ENCODE data around the gene PLPP4.
A peak's percentile ranks its signal among the peaks of the same experiment; 100 is the strongest.

PLPP4 gene

GRCh38 chr10:120514035-120514620, 57.1 kb downstream of the PLPP4 start:
- no peak for TF ChIP-seq GABPA (IDR thresholded peaks at IDR 0.05; ENCODE audit: low read depth)
- peak; percentile 99 for TF ChIP-seq REST (IDR thresholded peaks at IDR 0.05; ENCODE audit: insufficient replicate concordance, low read depth)
- no peak for TF ChIP-seq CTCF (IDR thresholded peaks at IDR 0.05; ENCODE audit: insufficient read depth, low read length)
- H3K4me3 ChIP-seq (replicated peaks; ENCODE audit: insufficient read depth, low read length): no peak overlapping the region
- no peak overlapping the region for H3K27ac ChIP-seq (replicated peaks)
- no peaks in the 10 kb centered on the region for H3K27me3 ChIP-seq (ENCODE audit: insufficient read depth, poor library complexity, severe bottlenecking)
- DNase-seq (ENCODE audit: low read depth in 1 of 2, low spot score in 1 of 2): peak in 1 of 2 experiments; percentile 5

GRCh38 chr10:120514959-120515358, 57.9 kb downstream of the PLPP4 start:
- Histone ChIP-seq H3K27ac (replicated peaks) (no peak overlapping the region), H3K4me3 (replicated peaks; ENCODE audit: insufficient read depth, low read length) (no peak overlapping the region), H3K27me3 (ENCODE audit: insufficient read depth, poor library complexity, severe bottlenecking) (no peaks in the 10 kb centered on the region)
- DNase-seq (ENCODE audit: low read depth in 1 of 2, low spot score in 1 of 2): no peak
- TF ChIP-seq REST (IDR thresholded peaks at IDR 0.05; ENCODE audit: insufficient replicate concordance, low read depth): no peak

- H3K27ac ChIP-seq (replicated peaks): no peak overlapping the region
- H3K27me3 ChIP-seq (ENCODE audit: insufficient read depth, poor library complexity, severe bottlenecking): no peaks in the 10 kb centered on the region
- H3K4me3 ChIP-seq (replicated peaks; ENCODE audit: insufficient read depth, low read length): no peak overlapping the region
- DNase-seq (ENCODE audit: low read depth in 1 of 2, low spot score in 1 of 2): no peak
- no peak for TF ChIP-seq POLR2AphosphoS5 (IDR thresholded peaks at IDR 0.05; ENCODE audit: low read depth)
- no peak for TF ChIP-seq SPI1 (IDR thresholded peaks at IDR 0.05; ENCODE audit: borderline replicate concordance, low read depth)
- TF ChIP-seq CTCF (IDR thresholded peaks at IDR 0.05; ENCODE audit: insufficient read depth, low read length): no peak
- TF ChIP-seq GABPA (IDR thresholded peaks at IDR 0.05; ENCODE audit: low read depth): no peak
- no peak for TF ChIP-seq REST (IDR thresholded peaks at IDR 0.05; ENCODE audit: insufficient replicate concordance, low read depth)
Observed at GRCh38 chr10:120515741-120516140, 58.7 kb downstream of the PLPP4 start.

- DNase-seq (ENCODE audit: low read depth in 1 of 2, low spot score in 1 of 2): no peak
- H3K4me3 ChIP-seq (replicated peaks; ENCODE audit: insufficient read depth, low read length): no peak overlapping the region
- no peak overlapping the region for H3K27ac ChIP-seq (replicated peaks)
- H3K27me3 ChIP-seq (ENCODE audit: insufficient read depth, poor library complexity, severe bottlenecking): no peaks in the 10 kb centered on the region
- TF ChIP-seq POLR2AphosphoS5 (IDR thresholded peaks at IDR 0.05; ENCODE audit: low read depth) (no peak), SPI1 (IDR thresholded peaks at IDR 0.05; ENCODE audit: borderline replicate concordance, low read depth) (no peak), CTCF (IDR thresholded peaks at IDR 0.05; ENCODE audit: insufficient read depth, low read length) (no peak)
Observed at GRCh38 chr10:120516426-120516825, 59.4 kb downstream of the PLPP4 start.

All from HL-60 (cell line).